Loucy (cell line): ENCODE measurements around the gene TTC7B.

Experiments
- CTCF ChIP-seq: fragments of 200-600 bp; sonication (generic); conservative IDR thresholded peaks from 2 replicates; pipeline ENCODE4 v1.5.1; 2014; ENCODE audit warnings: mild to moderate bottlenecking, antibody characterized with exemption, low read length
- EZH2phosphoT487 ChIP-seq: fragments of 200-600 bp; IDR thresholded peaks from 2 replicates; pipeline ENCODE4 v1.6.1; 2018; ENCODE audit warnings: antibody characterized with exemption, mild to moderate bottlenecking, moderate library complexity, borderline replicate concordance

- TF ChIP-seq CTCF (no peak), EZH2phosphoT487 (no peak)
These were observed 75.1 kb downstream of the TTC7B start for GRCh38 chr14:90740946-90741681.
